GM18519 (cell line): ENCODE measurements around the gene CCDC127.

Experiments used
- ATAC-seq: cut with Tn5 transposase; IDR thresholded peaks from one replicate; pipeline ENCODE4 v1.9.1; 2021; ENCODE audit warnings: mild to moderate bottlenecking, moderate library complexity; ENCODE audit not compliant: unreplicated experiment, low FRiP score

The CCDC127 gene

GRCh38 chr5:160921-161802 lies 56.8 kb downstream of the CCDC127 start:
- no peak for ATAC-seq

DNA sequence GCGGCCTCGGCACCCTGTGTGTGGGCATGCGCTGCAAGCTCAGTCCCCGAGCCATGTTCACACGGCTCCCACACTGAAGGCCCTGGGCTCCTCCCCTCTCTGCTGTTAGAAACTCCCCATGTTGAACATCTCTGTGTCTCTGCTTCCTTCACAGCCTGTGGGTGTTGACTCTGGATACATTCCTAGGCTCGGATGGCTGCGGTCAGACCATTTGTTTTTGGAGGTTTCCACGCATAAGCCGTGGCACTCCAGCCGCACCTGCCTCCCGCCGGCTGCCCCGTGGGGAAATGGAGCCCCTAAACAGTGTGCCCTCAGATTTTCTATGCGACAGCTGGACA lies 57.8 kb downstream of the CCDC127 start:
- ATAC-seq, result no peak

DNA sequence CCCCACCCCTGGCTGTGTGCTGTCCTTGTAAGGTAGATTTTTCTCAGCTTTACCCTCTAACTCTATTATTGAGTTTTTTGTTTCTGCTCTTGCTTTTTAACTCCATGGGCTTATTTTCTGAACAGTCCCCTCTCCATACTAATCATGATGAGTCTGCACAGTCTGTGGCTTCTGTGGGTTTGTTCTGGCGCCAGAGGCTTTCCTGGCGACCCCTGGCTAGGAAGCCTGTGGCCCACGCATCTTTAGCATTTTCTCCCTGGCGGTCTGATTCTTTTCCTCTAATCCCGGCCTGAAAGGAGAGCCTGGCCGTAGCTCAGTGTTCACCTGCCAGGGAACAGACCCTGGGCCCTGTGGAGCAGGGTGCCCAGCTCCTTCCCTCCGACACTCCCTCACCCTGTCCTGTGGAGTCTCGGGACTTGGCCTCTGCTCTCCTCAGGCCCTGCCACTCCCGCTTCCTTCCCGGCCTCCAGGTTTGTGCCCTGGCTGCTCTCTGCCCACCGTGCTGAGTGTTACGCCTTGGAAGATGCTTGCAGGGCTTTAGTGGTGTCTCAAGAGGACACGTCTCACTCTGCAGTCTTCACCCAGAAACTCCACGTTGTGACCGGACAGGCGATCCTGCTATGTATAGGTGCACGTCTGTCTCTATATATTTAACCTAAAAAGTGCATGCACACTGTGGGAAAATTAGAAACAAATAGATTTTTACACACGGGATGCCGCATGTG lies 58.3 kb downstream of the CCDC127 start:
- ATAC-seq, result no peak

DNA sequence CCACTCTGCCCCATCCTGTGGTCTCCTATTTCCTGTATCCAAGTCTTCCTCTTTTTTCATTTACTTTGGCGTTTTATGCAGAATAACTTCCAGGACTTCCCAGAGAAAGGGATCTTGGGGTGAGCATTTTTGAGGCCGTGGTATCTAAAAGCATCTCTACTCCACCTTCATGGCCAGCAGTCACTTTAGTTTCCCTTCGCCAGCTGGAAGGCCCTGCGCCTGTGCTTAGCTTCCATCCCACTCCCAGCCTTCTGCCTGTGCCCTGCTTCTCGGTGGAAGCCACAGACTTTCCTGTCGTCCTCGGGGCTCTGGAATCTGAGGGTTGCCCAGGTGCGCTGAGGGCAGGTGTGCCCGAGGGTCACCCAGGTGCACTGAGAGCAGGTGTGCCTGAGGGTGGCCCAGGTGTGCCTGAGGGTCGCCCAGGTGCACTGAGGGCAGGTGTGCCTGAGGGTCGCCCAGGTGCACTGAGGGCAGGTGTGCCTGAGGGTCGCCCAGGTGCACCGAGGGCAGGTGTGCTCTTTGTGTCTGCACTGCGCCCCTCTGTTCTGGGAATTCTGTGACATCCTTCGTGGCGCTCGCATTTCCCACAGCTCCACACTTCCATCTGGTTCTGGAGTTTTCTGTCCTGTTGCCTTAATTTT lies 59.0 kb downstream of the CCDC127 start:
- ATAC-seq, result no peak

GRCh38 chr5:157801-158200 lies 60.2 kb downstream of the CCDC127 start:
- ATAC-seq, result no peak

GRCh38 chr5:157126-157715 lies 60.7 kb downstream of the CCDC127 start:
- no peak for ATAC-seq

- no peak for ATAC-seq
Measured at GRCh38 chr5:156411-157072, 61.4 kb downstream of the CCDC127 start.

DNA sequence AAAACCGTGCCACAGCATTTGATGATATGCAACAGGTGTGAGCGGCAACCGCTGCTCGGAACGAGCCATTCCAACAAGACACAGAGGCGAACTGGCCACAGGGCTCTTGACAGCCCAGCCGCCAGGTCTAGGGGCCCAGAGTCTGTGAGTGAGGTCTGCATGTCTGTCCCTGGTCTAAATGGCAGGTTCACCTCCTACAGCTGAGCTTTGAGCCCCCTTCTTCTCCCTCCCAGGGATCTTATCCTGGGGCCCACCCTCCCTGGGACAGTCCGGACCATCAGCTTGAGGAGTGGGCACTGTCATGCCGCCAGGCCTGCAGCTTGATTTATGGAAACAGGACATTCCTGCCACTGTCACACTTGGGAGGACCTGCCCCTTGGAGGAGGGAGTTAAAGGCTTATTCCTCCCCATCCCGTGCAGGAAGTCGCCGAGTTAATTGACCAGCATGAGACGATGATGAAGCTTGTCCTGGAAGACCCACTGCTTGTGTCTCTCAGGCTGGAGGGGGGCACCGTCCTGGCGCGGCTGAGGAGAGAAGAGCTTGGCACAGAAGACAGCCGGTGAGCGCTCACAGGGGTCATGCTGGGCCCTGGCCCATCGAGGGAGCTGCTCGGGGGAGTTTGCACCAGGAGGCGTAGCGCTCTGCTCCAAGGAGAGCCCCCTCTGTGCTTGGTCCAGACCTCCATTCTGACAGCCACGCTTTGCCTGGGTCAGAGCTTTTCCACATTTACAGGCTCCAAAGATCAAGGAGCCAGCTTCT lies 62.1 kb downstream of the CCDC127 start:
- no peak for ATAC-seq

- no peak for ATAC-seq
Measured at GRCh38 chr5:154826-155225, 63.1 kb downstream of the CCDC127 start.

DNA sequence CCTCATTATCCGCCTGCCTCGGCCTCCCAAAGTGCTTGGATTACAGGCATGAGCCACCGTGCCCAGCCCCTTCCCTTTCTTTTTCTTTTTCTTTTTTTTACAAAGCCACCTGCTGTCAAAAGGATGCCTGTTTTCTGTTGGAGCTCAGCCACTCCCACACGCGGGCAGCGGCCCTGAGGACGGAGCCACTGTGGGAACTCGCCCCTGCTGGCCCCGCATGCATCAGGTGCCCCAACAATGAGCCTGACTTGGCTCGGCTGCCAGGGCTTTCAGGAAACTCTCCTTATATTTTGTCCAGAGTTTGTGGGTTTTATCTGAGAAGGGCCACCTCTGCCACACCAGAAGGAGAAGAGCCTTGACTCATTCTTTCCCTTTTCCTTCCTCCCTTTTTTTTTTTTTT lies 63.7 kb downstream of the CCDC127 start:
- ATAC-seq, result no peak

- ATAC-seq, result no peak
Measured at GRCh38 chr5:153256-153655, 64.7 kb downstream of the CCDC127 start.

DNA sequence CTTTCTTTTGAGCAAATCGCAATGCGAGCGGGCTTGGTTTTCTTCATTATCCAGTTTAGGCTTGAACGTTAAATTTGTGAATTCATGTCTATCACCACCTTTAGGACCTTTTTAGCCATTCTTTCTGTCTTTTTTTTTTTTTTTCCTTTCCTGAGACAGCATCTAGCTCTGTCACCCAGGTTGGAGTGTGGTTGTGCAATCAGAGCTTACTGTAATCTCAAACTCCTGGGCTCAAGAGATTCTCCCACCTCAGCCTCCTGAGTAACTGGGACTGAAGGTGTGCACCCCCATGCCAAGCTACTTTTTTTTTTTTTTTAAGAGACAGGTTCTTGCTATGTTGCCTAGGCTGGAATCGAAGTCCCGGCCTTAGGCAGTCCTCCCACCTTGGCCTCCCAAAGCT lies 65.9 kb downstream of the CCDC127 start:
- no peak for ATAC-seq

DNA sequence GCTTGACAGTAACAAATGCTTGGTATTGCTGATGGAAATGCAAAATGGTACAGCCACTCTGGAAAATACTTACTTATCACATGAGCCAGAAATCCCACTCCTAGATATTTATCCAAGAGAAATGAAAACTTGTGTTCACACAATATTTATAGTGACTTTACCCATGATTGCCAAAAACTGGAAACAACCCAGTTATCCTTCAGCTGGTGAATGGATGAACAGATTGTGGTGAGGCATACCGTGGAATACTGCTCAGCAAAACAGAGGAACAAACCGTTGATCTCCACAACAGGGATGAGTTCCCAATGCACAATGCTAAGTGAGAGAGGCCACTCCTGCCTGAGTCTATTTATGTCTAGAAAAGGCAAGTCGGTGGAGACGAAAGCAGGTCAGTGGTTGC lies 67.2 kb downstream of the CCDC127 start:
- ATAC-seq, result no peak

DNA sequence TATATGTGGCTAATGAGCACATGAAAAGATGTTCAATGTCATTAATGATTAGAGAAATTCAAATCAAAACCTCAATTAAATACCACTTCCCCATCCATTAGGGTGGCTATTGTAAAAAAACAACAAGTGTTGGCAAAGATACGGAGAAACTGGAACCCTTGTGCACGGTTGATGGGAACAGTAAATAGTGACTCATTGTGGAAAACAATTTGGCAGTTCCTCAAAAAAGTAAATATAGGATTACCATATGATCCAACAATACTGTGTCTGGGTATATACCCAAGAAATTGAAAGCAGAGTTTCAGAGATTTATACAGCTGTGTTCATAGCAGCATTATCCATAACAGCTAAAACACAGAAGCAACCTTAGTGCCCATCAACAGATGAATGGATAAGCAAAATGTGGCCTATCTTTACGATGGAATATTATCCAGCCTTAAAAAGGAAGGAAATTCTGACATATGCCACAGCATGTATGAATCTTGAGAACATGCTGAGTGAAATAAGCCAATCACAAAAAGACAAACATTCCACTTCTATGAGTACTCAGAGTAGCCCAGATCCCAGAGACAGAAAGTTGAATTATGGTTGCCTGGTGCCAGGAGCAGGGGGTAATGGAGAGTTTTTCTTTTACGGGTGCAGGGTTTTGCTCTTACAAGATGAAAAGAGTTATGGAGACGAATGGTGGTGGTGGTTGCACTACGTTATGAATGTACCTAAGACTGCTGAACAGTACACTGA lies 68.0 kb downstream of the CCDC127 start:
- ATAC-seq, result no peak

DNA sequence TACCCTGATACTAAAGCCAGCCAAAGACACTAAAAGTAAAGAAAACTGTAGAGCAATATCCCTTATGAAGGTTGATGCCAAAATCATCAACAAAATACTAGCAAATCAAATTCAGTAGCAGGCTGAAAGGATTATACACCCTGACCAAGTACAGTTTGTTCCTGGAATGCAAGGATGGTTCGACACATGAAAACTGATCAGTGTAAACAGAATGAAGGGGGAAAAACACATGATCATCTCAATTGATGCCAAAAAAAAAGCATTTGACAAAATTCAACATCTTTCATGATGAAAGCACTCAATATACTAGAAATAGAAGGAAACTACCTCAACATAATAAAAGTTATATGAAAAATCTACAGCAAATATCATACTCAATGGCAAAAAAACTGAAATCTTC lies 70.2 kb downstream of the CCDC127 start:
- no peak for ATAC-seq
